HEK293 (cell line): ENCODE data around the gene TBC1D14.

Experiments
- CTCF ChIA-PET: fragments of 350-600 bp; formaldehyde crosslinking; extraction: SDS; loops from one replicate; lab custom pipeline; 2021; ENCODE audit warnings: antibody characterized with exemption; lab: Yijun Ruan, JAX
- POLR2A ChIA-PET: fragments of 300-600 bp; formaldehyde crosslinking; extraction: SDS; loops from one replicate; lab custom pipeline; 2020; ENCODE audit warnings: antibody characterized with exemption, inconsistent platforms; lab: Yijun Ruan, JAX
- H3K27ac ChIP-seq: fragments of 200-500 bp; sonication (Bioruptor generic); 2 replicates; pipeline ENCODE4 v1.5.1; 2014; ENCODE audit warnings: low read depth, low read length, control low read depth, inconsistent platforms; ENCODE audit errors: extremely low read depth
- H3K36me3 ChIP-seq, 2 experiments: fragments of 200-500 bp in 1 of 2; sonication (Bioruptor generic) in 1 of 2; 1 replicate in 1 of 2; 2 replicates in 1 of 2; pipeline ENCODE4 v1.5.1; 2014 to 2017; ENCODE audit warnings: inconsistent platforms in 2 of 2, low read length in 2 of 2; ENCODE audit not compliant: control insufficient read depth in 2 of 2, insufficient read depth in 1 of 2
- H3K4me1 ChIP-seq: fragments of 200-500 bp; sonication (Bioruptor generic); 2 replicates; pipeline ENCODE4 v1.5.1; 2014; ENCODE audit warnings: mild to moderate bottlenecking, low read length, inconsistent platforms; ENCODE audit not compliant: control insufficient read depth, insufficient read depth
- H3K4me3 ChIP-seq: 2 replicates; pipeline ENCODE4 v1.5.1; 2011; ENCODE audit warnings: low read depth, mild to moderate bottlenecking, control low read depth, low read length, moderate library complexity
- H3K9me3 ChIP-seq: fragments of 200-500 bp; sonication (Bioruptor generic); 2 replicates; pipeline ENCODE4 v1.5.1; 2014; ENCODE audit warnings: low read depth, low read length, inconsistent platforms; ENCODE audit not compliant: control insufficient read depth, insufficient read depth
- BCL11A ChIP-seq: fragments of 450-650 bp; formaldehyde crosslinking; IDR thresholded peaks from 2 replicates; pipeline ENCODE4 v1.5.1; 2016; ENCODE audit warnings: low read depth, missing biosample characterization, missing genetic modification characterization
- FEZF1 ChIP-seq: fragments of 450-650 bp; formaldehyde crosslinking; IDR thresholded peaks from 2 replicates; pipeline ENCODE4 v1.5.1; 2016; ENCODE audit warnings: missing biosample characterization, missing genetic modification characterization
- KLF1 ChIP-seq: fragments of 450-650 bp; formaldehyde crosslinking; IDR thresholded peaks from 2 replicates; pipeline ENCODE4 v1.5.1; 2016; ENCODE audit warnings: missing biosample characterization, missing genetic modification characterization
- KLF8 ChIP-seq: fragments of 450-650 bp; formaldehyde crosslinking; IDR thresholded peaks from 2 replicates; pipeline ENCODE4 v1.5.1; 2016; ENCODE audit warnings: missing biosample characterization, missing genetic modification characterization
- KLF9 ChIP-seq: fragments of 450-650 bp; formaldehyde crosslinking; IDR thresholded peaks from 2 replicates; pipeline ENCODE4 v1.5.1; 2016; ENCODE audit warnings: missing biosample characterization, missing genetic modification characterization, low read depth
- RBAK ChIP-seq: fragments of 450-650 bp; formaldehyde crosslinking; IDR thresholded peaks from 2 replicates; pipeline ENCODE4 v1.5.1; 2016; ENCODE audit warnings: missing biosample characterization, missing genetic modification characterization
- ZNF112 ChIP-seq: fragments of 450-650 bp; formaldehyde crosslinking; IDR thresholded peaks from 2 replicates; pipeline ENCODE4 v1.5.0; 2017; ENCODE audit warnings: missing biosample characterization, missing genetic modification characterization
- ZNF133 ChIP-seq: fragments of 450-650 bp; formaldehyde crosslinking; IDR thresholded peaks from 2 replicates; pipeline ENCODE4 v1.5.1; 2016; ENCODE audit warnings: missing biosample characterization, missing genetic modification characterization
- ZNF24 ChIP-seq: fragments of 450-650 bp; formaldehyde crosslinking; IDR thresholded peaks from 2 replicates; pipeline ENCODE4 v1.5.1; 2016; ENCODE audit warnings: missing biosample characterization, missing genetic modification characterization
- ZNF266 ChIP-seq: fragments of 450-650 bp; formaldehyde crosslinking; IDR thresholded peaks from 2 replicates; pipeline ENCODE4 v1.5.1; 2016; ENCODE audit warnings: missing biosample characterization, missing genetic modification characterization, low read depth
- ZNF274 ChIP-seq, 2 experiments: fragments of 200-500 bp in 1 of 2; fragments of 450-650 bp in 1 of 2; sonication (Bioruptor generic) in 1 of 2; formaldehyde crosslinking in 1 of 2; IDR thresholded peaks; 2 replicates each; pipeline versions ENCODE4 v1.5.1 to v1.6.1; 2014 to 2016; ENCODE audit warnings: borderline replicate concordance in 1 of 2, inconsistent platforms in 1 of 2, low read length in 1 of 2, missing biosample characterization in 1 of 2, missing genetic modification characterization in 1 of 2
- ZNF510 ChIP-seq: fragments of 450-650 bp; formaldehyde crosslinking; IDR thresholded peaks from 2 replicates; pipeline ENCODE4 v1.5.1; 2018; ENCODE audit warnings: mild to moderate bottlenecking, missing genetic modification characterization, missing biosample characterization; ENCODE audit not compliant: insufficient replicate concordance
- ZNF560 ChIP-seq: fragments of 450-650 bp; formaldehyde crosslinking; IDR thresholded peaks from 2 replicates; pipeline ENCODE4 v1.5.1; 2017; ENCODE audit warnings: missing biosample characterization, missing genetic modification characterization, borderline replicate concordance
- ZNF596 ChIP-seq: fragments of 450-650 bp; IDR thresholded peaks from 2 replicates; pipeline ENCODE4 v1.5.0; 2018; ENCODE audit warnings: missing biosample characterization, mild to moderate bottlenecking, missing genetic modification characterization, moderate library complexity
- ZNF837 ChIP-seq: fragments of 450-650 bp; formaldehyde crosslinking; IDR thresholded peaks from 2 replicates; pipeline ENCODE4 v1.5.1; 2016; ENCODE audit warnings: missing biosample characterization, missing genetic modification characterization
- TF ChIP-seq, protein P1 (sequence below): fragments of 450-650 bp; formaldehyde crosslinking; IDR thresholded peaks from 2 replicates; pipeline ENCODE4 v1.5.1; 2016; ENCODE audit warnings: missing biosample characterization, missing genetic modification characterization
- TF ChIP-seq, protein P2 (sequence below): fragments of 450-650 bp; formaldehyde crosslinking; IDR thresholded peaks from 2 replicates; pipeline ENCODE4 v1.5.1; 2016; ENCODE audit warnings: missing biosample characterization, missing genetic modification characterization
- TF ChIP-seq, protein P3 (sequence below): fragments of 450-650 bp; formaldehyde crosslinking; IDR thresholded peaks from 2 replicates; pipeline ENCODE4 v1.5.1; 2016; ENCODE audit warnings: missing biosample characterization, missing genetic modification characterization

TBC1D14 gene

DNA sequence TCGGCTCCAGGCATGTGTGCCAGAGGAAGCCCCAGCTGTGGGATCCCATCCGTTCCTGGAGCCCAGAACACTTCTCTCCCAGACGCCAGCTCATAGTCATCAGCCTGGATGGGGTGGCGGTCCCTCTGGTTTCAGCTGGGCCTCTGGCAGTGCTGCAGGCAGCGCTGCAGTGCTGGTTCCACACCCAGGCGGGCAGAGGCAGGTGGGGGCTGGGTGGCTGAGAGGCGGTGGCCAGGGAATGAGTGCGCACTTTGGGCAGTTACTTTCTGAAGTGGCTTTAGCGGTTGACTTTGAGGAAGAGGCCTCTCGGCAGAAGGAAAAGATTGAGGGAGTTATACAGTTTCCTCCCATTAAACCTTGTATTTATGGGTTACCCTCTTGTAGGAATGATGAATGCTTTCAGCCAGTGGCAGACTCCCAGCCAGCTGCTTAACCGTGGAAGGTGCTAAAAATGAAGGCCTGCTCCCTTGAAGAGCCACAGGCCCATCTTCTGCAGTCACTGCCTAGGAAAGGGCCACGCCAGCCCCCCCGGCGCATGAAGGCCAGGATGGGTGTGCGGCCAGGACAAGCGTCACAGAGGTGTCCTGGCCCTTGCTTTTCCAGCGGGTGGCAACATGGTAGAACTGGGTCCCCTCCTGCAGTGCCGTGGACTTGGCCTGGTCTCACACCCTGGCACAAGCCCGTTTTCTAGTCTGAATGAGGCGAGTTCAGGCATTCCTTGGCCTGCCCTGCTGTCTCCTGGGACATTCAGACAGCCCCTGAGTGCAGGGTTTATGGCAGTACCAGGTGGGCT is 143.5 kb downstream of the TBC1D14 start (continued):
- TF ChIP-seq, protein P1, sequence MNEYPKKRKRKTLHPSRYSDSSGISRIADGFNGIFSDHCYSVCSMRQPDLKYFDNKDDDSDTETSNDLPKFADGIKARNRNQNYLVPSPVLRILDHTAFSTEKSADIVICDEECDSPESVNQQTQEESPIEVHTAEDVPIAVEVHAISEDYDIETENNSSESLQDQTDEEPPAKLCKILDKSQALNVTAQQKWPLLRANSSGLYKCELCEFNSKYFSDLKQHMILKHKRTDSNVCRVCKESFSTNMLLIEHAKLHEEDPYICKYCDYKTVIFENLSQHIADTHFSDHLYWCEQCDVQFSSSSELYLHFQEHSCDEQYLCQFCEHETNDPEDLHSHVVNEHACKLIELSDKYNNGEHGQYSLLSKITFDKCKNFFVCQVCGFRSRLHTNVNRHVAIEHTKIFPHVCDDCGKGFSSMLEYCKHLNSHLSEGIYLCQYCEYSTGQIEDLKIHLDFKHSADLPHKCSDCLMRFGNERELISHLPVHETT (tag by site-specific recombination): no peak
- TF ChIP-seq ZNF837 (tag by site-specific recombination) (no peak), ZNF133 (tag by site-specific recombination) (no peak), ZNF596 (tag by site-specific recombination) (no peak), KLF9 (tag by site-specific recombination) (no peak), ZNF112 (tag by site-specific recombination) (no peak)

DNA sequence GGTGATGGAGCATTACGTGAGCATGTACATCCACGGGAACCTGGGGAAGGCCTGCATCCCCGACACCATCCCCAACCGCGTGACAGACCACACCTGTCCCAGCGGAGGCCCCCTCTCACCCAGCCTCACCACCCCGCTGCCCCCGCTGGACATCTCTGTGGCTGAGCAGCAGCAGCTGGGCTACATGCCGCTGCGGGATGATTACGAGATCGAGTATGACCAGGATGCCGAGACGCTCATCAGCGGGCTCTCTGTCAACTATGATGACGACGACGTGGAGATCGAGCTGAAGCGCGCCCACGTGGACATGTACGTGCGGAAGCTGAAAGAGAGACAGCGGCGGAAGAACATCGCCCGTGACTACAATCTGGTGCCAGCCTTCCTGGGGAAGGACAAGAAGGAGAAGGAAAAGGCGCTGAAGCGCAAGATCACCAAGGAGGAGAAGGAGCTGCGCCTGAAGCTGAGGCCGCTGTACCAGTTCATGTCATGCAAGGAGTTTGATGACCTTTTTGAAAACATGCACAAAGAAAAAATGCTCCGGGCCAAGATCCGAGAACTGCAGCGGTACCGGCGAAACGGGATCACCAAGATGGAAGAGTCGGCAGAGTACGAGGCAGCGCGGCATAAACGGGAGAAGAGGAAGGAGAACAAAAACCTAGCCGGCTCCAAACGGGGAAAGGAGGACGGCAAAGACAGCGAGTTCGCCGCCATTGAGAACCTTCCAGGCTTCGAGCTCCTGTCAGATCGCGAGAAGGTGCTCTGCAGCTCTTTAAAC is 144.7 kb downstream of the TBC1D14 start:
- no peaks in the 10 kb centered on the region for H3K9me3 ChIP-seq
- H3K27ac ChIP-seq: no peak overlapping the region
- no peak overlapping the region for H3K4me3 ChIP-seq
- H3K36me3 ChIP-seq: peaks cover 0 to 67% of the 10 kb centered on the region in 2 experiments; a peak in 1 of 3 replicates
- TF ChIP-seq ZNF24 (no peak), KLF1 (tag by site-specific recombination) (no peak), BCL11A (tag by site-specific recombination) (no peak), KLF8 (tag by site-specific recombination) (no peak), FEZF1 (tag by site-specific recombination) (no peak), ZNF560 (no peak), ZNF510 (tag by site-specific recombination) (no peak), ZNF266 (tag by site-specific recombination) (no peak), RBAK (tag by site-specific recombination) (no peak), ZNF274 (IDR thresholded peaks at IDR 0.05; ENCODE audit: low read length) (no peak), ZNF274 (tag by site-specific recombination; IDR thresholded peaks at IDR 0.05; ENCODE audit: borderline replicate concordance) (no peak)
- TF ChIP-seq, protein P2, sequence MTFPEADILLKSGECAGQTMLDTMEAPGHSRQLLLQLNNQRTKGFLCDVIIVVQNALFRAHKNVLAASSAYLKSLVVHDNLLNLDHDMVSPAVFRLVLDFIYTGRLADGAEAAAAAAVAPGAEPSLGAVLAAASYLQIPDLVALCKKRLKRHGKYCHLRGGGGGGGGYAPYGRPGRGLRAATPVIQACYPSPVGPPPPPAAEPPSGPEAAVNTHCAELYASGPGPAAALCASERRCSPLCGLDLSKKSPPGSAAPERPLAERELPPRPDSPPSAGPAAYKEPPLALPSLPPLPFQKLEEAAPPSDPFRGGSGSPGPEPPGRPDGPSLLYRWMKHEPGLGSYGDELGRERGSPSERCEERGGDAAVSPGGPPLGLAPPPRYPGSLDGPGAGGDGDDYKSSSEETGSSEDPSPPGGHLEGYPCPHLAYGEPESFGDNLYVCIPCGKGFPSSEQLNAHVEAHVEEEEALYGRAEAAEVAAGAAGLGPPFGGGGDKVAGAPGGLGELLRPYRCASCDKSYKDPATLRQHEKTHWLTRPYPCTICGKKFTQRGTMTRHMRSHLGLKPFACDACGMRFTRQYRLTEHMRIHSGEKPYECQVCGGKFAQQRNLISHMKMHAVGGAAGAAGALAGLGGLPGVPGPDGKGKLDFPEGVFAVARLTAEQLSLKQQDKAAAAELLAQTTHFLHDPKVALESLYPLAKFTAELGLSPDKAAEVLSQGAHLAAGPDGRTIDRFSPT: no peak
- TF ChIP-seq, protein P3, sequence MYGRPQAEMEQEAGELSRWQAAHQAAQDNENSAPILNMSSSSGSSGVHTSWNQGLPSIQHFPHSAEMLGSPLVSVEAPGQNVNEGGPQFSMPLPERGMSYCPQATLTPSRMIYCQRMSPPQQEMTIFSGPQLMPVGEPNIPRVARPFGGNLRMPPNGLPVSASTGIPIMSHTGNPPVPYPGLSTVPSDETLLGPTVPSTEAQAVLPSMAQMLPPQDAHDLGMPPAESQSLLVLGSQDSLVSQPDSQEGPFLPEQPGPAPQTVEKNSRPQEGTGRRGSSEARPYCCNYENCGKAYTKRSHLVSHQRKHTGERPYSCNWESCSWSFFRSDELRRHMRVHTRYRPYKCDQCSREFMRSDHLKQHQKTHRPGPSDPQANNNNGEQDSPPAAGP (tag by site-specific recombination): no peak
- TF ChIP-seq, all 188 proteins: peak for 0
- H3K4me1 ChIP-seq: peaks cover 3% of the 10 kb centered on the region; the same call in 1 of the 2 replicates
- CTCF ChIA-PET: interaction anchor here (0.8 to 1.2 kb wide), 2 partner anchors 9 to 17 kb away, joined by 3 read pairs; no protein-coding TSS in a partner anchor
- POLR2A ChIA-PET: interaction anchor here (0.9 to 1.6 kb wide), 2 partner anchors 13 to 14 kb away, joined by 3 to 8 read pairs; partner anchors contain the start of gene GRPEL1
